KG1 (cell line): ENCODE data around the gene RABEP1.

Source experiments
- DNase-seq: peaks from one replicate; lab custom pipeline; 2025; lab: John Stamatoyannopoulos, UW

The RABEP1 gene

DNA sequence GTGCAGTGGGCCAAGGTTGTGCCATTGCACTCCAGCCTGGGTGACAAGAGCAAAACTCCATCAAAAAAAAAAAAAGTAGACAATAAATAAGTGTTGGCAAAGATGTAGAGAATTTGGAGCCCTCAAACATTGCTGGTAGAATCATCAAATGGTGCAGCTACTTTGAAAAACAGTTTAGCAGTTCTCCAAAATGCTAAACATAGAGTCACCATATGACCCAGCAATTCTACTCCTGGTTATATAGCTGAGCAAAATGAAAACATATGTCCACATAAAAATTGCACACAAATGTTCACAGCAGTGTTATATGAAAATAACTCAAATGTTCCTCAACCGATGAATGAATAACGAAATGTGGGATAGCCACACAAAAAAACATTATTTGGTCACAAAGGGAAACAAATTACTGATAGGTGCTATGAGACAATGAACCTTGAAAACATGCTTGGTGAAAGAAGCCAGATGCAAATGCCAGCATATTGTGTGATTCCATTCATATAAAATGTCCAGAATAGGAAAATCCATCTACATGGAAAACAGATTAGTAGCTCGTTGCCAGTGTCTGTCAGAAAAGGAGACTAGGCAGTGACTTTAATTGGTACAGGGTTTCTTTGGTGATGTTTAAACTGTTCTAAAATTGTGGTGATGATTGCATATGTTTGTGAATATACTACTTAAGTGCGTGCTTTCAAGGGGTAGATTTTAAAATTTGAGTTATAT is 12.7 kb upstream of the RABEP1 start:
- no peak for DNase-seq

DNA sequence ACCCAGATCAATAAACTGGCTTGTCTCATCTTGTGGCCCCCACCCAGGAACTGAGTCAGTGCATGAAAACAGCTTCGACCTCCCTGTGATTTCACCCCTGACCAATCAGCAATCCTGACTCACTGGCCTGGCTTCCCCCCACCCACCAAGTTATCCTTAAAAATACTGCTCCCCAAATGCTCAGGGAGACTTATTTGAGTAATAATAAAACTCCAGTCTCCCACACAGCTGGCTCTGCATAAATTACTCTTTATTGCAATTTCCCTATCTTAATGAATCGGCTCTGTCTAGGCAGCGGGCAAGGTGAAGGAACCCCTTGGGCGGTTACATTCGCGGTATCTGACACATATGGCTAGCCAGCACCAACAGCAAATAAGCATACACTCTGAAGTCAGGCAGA is 9.8 kb upstream of the RABEP1 start:
- DNase-seq, result no peak

GRCh38 chr17:5282642-5283217 is 646 bp downstream of the RABEP1 start:
- no peak for DNase-seq

GRCh38 chr17:5283571-5284315 is 1.7 kb downstream of the RABEP1 start:
- DNase-seq, result no peak

DNA sequence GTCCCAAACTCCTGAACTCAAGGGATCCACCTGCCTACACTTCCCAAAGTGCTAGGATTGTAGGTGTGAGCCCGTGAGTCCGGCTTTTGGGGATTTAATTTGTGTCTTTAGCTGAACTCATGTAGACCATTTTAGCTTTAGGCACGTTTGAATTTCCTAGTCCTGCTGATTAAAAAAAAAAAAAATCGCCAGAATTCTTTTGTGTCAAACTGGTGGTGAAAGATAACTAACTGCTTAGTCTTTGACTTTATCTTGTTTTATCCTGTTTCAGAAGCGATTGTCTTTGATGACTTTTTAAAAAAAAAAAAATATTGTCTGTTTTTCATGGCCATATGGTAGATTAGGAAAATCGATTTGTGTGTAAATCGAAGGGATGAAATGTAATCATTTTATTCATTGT is 2.6 kb downstream of the RABEP1 start:
- no peak for DNase-seq

DNA sequence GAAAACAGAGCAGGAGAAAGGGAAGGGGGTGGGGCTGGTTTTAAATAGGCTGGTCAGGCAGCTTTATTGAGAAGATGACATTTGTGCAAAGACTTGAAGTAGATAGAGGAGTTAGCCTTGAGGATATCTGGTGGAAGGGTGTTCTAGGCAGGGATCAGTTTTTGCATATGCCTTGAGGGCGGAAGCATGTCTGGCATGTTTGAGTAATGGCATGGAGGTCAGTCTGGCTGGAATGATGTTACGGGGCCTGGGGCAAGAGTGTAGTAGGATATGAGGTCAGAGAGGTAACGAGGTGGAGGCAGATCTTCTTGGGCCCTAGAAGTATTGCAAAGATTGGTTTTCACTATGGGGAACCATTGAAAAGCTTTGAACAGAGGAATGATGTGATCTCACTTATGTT is 4.8 kb downstream of the RABEP1 start:
- DNase-seq, result no peak

- DNase-seq, result no peak
Observed at GRCh38 chr17:5291683-5292350, 9.7 kb downstream of the RABEP1 start.

DNA sequence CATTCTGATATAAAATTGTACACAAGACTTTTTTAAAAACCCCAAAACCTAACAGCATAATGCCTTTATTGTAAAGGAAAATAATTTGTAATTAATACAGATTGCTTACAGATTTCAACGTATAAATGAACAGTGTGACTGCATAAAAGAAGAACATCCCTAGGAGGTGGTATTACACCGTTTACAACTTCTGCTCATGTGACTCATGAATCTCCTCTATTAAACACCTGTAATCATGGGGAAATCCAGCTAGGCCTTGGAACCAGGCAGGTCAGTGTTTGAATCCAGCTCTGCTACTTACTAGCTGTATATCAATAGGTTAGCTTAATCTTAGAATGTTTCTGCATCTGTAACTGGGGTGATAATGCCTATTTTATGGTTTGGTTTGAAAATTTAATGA is 15.2 kb downstream of the RABEP1 start:
- DNase-seq, result no peak

- DNase-seq, result no peak
Observed at GRCh38 chr17:5299383-5299782, 17.3 kb downstream of the RABEP1 start.

- no peak for DNase-seq
Observed at GRCh38 chr17:5304636-5305035, 22.6 kb downstream of the RABEP1 start.

DNA sequence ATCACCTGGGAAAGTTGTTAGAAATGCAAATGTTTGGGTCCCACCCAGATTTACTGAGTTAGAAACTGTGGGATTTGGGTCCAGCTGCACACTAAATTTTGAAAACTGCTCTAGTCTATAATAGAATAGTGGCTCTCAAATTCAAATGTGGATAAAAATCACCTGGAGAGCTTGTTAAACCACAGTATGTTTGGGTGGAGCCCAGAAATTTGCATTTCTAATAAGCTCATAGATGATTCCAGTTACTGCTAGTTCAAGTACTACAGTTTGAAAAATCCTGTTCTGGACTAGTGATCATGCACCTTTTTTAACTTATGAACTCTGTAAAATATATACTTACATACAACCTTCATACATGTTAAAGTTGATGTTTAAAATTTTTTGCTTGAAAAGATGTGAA is 27.8 kb downstream of the RABEP1 start:
- no peak for DNase-seq

- no peak for DNase-seq
Observed at GRCh38 chr17:5325851-5326250, 43.8 kb downstream of the RABEP1 start.

DNA sequence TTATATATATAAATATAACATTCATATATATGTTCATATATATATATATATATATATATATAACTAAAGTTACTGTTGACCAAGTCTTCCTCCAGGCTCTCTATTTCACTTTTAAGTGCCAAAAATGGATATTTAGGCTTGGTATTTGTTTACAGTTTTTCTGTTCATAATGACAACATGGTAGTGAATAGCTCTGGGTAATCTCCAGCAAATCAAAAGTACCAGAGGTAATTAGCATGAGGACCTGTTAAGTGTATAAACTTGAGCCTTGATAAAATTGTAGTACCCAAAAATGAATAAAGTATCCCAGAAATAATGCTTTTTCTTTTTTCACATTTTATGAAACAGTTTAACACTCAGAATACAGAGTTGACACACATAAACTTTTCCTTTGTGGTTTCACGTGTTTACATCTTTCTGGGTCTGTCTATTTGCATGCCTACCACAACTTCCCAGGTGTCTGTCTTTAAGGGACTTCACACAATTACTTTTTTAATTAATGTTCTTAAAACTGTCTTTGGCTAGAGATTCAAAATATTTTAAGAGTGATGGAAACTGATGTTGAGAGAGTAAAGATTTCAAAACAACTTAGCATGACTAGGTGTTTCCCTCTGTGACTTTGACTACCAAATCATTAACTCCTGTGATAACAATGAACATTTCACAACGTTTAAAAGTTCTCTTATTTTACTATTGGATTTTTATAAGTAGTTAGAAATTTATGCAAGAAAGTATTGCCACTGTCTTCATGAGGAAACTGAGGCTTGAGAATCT is 47.9 kb downstream of the RABEP1 start:
- no peak for DNase-seq

DNA sequence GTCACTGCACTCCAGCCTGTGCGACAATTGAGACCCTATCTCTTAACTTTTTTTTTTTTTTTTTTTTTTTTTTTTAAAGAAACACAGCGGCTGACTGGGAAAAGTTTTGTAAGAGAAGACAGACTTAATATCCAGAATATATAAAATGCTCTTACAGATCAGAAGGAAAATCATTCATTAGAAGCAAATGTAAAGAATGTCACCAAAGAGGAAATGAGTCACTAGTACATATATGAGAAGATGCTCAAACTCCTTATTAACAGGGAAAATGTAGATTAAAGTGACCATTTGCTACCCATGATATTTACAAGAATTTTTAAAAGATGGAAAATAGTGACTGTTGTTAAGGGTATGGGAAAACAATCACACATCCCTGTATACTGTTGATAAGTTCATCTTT is 48.9 kb downstream of the RABEP1 start:
- no peak for DNase-seq

GRCh38 chr17:5331506-5331905 is 49.4 kb downstream of the RABEP1 start:
- DNase-seq, result no peak

DNA sequence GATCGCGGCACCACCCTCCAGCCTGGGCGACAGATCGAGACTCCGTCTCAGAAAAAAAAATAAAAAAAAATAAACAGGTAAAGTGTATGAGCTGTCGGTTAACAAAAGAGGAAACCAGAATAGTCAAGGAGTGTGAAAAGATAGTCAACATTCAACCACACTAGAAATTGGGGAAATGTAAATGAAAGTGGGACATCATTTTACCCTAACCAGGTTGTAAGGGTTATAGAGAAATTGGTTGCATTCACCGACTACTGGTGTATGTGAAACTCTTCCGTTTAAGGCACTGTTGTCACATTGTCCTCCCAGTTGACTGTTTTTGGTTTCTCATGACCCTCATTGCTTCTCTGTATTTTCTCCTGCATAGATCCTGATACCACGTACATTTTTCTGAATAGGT is 62.8 kb downstream of the RABEP1 start:
- DNase-seq, result no peak

DNA sequence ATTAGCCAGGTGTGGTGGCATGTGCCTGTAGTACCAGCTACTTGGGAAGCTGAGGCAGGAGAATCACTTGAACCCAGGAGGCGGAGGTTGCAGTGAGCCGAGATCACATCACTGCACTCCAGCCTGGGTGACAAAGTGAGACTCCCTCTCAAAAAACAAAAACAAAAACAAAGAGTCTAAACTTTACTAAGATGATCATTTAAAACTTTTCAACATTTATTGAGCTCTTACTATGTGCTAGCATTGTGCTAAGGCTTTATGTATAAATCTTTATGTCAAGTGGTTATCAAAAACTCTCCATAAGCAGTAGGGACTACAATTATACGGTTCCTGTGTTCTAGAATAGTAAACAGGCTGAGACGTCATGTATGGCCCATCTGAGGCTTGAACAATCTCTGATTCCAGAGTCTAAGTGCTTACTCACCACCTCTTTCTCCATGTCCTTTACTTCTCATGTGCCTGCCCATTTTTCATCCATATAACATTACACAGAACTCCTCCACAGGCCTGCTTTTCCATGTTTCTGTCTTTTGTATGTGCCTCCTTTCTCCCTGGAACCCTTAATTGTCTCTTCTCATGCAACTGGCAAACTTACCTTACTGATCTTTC is 70.7 kb downstream of the RABEP1 start:
- DNase-seq, result no peak

GRCh38 chr17:5354310-5354709 is 72.2 kb downstream of the RABEP1 start:
- DNase-seq, result no peak

- no peak for DNase-seq
Observed at GRCh38 chr17:5354886-5355415, 72.9 kb downstream of the RABEP1 start.

- DNase-seq, result no peak
Observed at GRCh38 chr17:5355421-5356129, 73.5 kb downstream of the RABEP1 start.

DNA sequence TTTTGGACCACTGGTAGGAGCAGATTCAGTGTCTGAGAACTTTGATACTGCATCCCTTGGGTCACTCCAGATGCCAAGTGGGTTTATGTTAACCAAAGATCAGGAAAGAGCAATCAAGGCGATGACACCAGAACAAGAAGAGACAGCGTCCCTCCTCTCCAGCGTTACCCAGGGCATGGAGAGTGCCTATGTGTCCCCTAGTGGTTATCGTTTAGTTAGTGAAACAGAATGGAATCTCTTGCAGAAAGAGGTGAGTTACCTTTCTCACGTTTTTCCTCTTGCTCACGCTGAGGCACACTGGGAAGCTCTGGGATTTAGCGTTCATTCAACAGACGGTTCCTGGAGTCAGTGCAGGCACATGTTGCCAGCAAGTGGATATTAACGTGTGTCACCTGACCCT is 79.3 kb downstream of the RABEP1 start:
- DNase-seq, result no peak
